Tibial nerve (tissue), 4 donors: ENCODE data around the gene CMTM7. TPM values are rescaled to one million over a fixed set of nuclear protein-coding genes. Genes with fewer than 3 reads are reported as not detected.
"Not testable (repeated sequence)": the region's sequence is repeated elsewhere in the genome, so short reads cannot be mapped to it uniquely, and the experiment has no call there.

Experiments
- DNase-seq, 2 donors: peaks; one replicate each; pipeline ENCODE4 v3.0.0-alpha.2; 2019; ENCODE audit warnings: low spot score in 2 of 2
- H3K27ac ChIP-seq, 4 donors: fragments of 200-600 bp; sonication (generic) in 3 of 4; one replicate each; pipeline ENCODE4 v1.5.1; 2017 to 2019; ENCODE audit warnings: mild to moderate bottlenecking in 1 of 4
- H3K27me3 ChIP-seq, 2 donors: fragments of 200-600 bp; sonication (generic) in 1 of 2; one replicate each; pipeline versions ENCODE4 v1.5.1 to v1.6.0; 2017 to 2019
- H3K36me3 ChIP-seq, 3 donors: fragments of 200-600 bp; sonication (generic); one replicate each; pipeline ENCODE4 v1.5.1; 2018 to 2019
- H3K4me1 ChIP-seq, 4 donors: fragments of 200-600 bp; sonication (generic) in 3 of 4; one replicate each; pipeline ENCODE4 v1.5.1; 2017 to 2019
- H3K4me3 ChIP-seq, 4 donors: fragments of 200-600 bp; sonication (generic) in 3 of 4; one replicate each; pipeline ENCODE4 v1.5.1; 2017 to 2019; ENCODE audit warnings: mild to moderate bottlenecking in 1 of 4, moderate library complexity in 1 of 4
- H3K9me3 ChIP-seq, 4 donors: fragments of 200-600 bp; sonication (generic) in 3 of 4; one replicate each; pipeline ENCODE4 v1.5.1; 2017 to 2019
- EP300 ChIP-seq, 2 donors: sonication (generic); formaldehyde crosslinking; IDR thresholded peaks; one replicate each; pipeline ENCODE4 v1.6.1; 2017; ENCODE audit warnings: antibody characterized with exemption in 2 of 2, mild to moderate bottlenecking in 1 of 2
- POLR2A ChIP-seq, 2 donors: fragments of 450-650 bp; IDR thresholded peaks; one replicate each; pipeline ENCODE4 v1.6.1; 2017; ENCODE audit warnings: antibody characterized with exemption in 2 of 2, mild to moderate bottlenecking in 2 of 2, moderate library complexity in 2 of 2
- WGBS, 2 donors: methylation state at CpG; one replicate each; pipeline ENCODE4 v1.1.5; 2018; 5-methylcytosine and 5-hydroxymethylcytosine counted together
- total RNA-seq, 4 donors: library from RNA; depleted of rRNA; stranded (reverse); fragments of >200 nt; gene quantifications; one replicate each; pipeline ENCODE4 v1.1.0, GENCODE V29; 2016
- TF ChIP-seq, protein P1 (sequence below), 5 experiments: fragments of 200-600 bp in 3 of 5; fragments of 450-650 bp in 2 of 5; sonication (generic) in 3 of 5; IDR thresholded peaks; one replicate each; pipeline ENCODE4 v1.5.1; 2016 to 2019; ENCODE audit warnings: antibody characterized with exemption in 5 of 5, mild to moderate bottlenecking in 3 of 5, moderate library complexity in 2 of 5

CMTM7 gene
- total RNA-seq, 4 donors from 2014 or later: 10.4 to 47.4 (median 19.5) TPM

DNA sequence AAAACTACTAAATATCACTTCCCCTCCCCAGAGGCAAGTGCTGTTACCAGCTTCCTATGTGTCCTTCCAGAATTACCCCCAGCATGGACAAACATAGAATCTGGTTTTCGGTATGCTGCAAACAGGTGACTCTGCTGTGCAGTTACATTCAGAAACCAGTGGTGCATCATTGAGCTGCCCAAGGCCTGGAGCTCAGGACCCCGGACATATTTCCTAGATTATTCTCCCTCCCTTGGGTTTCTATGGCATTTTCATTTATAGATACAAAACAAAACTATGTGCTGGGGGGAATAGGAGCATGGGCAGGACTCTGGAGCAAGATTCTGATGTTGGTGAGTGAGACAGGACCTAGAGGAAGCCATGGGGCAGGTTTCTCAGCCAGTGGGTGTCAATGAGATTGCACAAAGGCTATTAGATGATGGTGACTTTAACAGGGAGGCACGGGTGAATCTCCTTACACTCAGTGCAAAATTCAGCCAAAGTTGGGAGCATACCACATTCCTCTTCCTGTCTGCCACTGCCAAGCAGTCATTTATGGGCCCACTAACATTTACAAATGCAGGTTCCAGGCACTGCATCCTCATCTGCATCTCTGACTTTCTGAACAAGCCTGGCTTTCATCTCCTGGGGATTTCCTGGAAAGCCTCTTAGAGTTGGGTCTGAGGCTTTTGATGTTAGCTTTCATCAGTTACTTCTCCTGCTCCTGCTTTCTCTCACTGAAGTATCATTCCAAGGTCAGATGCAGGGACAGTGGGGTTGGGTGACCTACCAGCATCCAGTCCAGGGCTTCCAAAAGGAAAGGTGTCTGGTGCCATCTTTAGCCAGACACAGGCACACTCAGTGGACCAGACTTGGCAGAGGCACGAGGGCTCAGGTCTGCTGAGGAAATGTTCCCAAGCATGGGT, 44.5 kb downstream of the CMTM7 start:
- TF ChIP-seq POLR2A (IDR thresholded peaks at IDR 0.05): no peak
- TF ChIP-seq, protein P1, sequence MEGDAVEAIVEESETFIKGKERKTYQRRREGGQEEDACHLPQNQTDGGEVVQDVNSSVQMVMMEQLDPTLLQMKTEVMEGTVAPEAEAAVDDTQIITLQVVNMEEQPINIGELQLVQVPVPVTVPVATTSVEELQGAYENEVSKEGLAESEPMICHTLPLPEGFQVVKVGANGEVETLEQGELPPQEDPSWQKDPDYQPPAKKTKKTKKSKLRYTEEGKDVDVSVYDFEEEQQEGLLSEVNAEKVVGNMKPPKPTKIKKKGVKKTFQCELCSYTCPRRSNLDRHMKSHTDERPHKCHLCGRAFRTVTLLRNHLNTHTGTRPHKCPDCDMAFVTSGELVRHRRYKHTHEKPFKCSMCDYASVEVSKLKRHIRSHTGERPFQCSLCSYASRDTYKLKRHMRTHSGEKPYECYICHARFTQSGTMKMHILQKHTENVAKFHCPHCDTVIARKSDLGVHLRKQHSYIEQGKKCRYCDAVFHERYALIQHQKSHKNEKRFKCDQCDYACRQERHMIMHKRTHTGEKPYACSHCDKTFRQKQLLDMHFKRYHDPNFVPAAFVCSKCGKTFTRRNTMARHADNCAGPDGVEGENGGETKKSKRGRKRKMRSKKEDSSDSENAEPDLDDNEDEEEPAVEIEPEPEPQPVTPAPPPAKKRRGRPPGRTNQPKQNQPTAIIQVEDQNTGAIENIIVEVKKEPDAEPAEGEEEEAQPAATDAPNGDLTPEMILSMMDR (IDR thresholded peaks at IDR 0.05): no peak
- no peak for TF ChIP-seq EP300 (IDR thresholded peaks at IDR 0.05)
- no peak for DNase-seq
- 63 to 76% methylated on average over 4 of the region's 4 CpGs for WGBS, 2 donors

DNA sequence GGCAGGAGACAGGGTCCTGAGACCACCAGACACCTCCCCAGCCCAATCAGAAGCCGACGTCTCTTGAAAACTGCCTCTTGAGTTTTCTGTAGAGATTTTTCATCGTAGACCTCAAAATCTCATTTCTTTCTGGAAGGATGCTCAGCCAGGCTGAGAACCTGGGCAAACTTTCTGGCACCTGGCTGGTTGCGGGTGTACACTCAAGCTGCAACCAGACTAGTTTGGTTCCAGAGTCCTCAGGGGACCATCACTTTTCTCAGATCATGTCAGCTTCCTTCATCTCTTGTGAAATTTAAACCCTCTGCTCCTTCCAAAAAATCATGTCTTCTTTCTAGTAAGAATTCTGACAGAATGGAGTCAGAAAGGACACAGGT, 45.1 kb downstream of the CMTM7 start:
- no peak overlapping the region for H3K4me3 ChIP-seq
- H3K27ac ChIP-seq: no peak overlapping the region
- TF ChIP-seq EP300 (IDR thresholded peaks at IDR 0.05) (no peak), POLR2A (IDR thresholded peaks at IDR 0.05) (no peak)
- TF ChIP-seq, protein P1 (IDR thresholded peaks at IDR 0.05): no peak
- peaks cover 0 to 3% (median 0%) of the 10 kb centered on the region in 3 donors for H3K36me3 ChIP-seq
- no peak for DNase-seq
- no peaks in the 10 kb centered on the region for H3K27me3 ChIP-seq
- peaks cover 0 to 12% (median 4%) of the 10 kb centered on the region in 4 donors for H3K4me1 ChIP-seq
- WGBS, 2 donors: 99 to 100% methylated on average over 4 of the region's 4 CpGs
- H3K9me3 ChIP-seq: no peaks in the 10 kb centered on the region

More for the DNA sequence above, 44.5 kb downstream of the CMTM7 start:
- Histone ChIP-seq H3K27ac (no peak overlapping the region), H3K36me3 (no peaks in the 10 kb centered on the region), H3K9me3 (no peaks in the 10 kb centered on the region), H3K27me3 (no peaks in the 10 kb centered on the region), H3K4me1 (peaks cover 0 to 12% (median 4%) of the 10 kb centered on the region in 4 donors), H3K4me3 (no peak overlapping the region)

DNA sequence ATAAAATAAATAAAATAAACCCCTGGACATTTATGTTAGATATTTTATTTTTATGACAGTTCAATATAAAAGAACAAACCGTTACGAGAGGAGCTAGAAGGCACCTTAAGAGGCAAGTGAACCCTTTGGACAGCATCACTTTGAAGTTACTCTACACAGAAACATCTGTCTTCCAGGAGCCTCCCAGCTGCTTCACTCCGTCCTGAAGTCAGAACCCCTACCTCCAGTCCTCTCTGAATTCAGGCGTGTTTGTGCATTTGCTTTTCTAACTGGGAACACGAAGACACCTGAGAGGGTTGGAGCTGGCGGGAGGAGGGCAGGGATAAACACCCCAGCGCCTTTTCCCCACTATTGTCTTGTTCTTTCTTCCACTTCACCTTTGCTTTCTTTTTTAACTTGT, 46.2 kb downstream of the CMTM7 start:
- 88 to 95% methylated on average over 7 of the region's 7 CpGs for WGBS, 2 donors
- Histone ChIP-seq H3K36me3 (peaks cover 0 to 13% (median 0%) of the 10 kb centered on the region in 3 donors), H3K4me3 (no peak overlapping the region), H3K27ac (no peak overlapping the region), H3K9me3 (no peaks in the 10 kb centered on the region), H3K27me3 (no peaks in the 10 kb centered on the region), H3K4me1 (peaks cover 0 to 12% (median 0%) of the 10 kb centered on the region in 4 donors)
- TF ChIP-seq, protein P1 (IDR thresholded peaks at IDR 0.05): no peak
- TF ChIP-seq EP300 (IDR thresholded peaks at IDR 0.05) (no peak), POLR2A (IDR thresholded peaks at IDR 0.05) (no peak)
- DNase-seq: no peak

DNA sequence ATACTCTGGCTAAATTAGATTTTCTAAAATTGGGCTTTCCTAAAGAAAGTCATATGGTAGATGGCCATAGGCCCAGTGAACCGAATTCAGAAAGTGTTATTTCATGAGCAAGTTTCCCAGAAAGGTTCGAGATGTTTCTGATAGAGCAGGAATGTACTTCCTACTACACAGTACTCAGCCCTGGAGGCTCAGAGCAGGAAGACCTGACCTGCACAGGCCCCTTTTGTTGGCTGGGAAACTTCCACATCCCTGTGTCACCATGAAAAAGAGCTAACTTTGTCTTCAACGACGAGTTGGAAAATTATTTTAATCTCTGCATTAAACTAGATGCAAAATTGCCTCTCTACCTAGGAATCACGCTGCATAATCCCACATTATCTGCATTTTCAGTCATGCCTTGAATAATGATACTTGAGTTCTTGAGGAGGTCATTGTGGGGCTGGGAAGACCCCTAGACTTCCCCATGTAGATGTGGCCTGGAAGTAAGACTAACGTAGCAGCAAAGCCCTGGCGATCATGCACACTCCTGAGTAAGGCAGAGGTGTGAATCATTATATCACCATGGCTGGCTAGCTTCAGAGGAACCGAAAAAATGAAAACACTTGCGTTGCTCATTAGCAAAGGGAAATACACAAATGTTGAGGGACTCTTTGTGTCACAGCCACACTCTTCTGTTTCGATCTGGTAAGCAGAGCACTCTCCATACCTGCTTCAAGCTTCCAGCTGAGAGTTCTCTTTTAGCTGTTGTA, 47.1 kb downstream of the CMTM7 start:
- H3K27ac ChIP-seq: peak overlapping the region in 1 of 4 donors; percentile 32
- WGBS, 2 donors: 78 to 79% methylated on average over 10 of the region's 10 CpGs
- DNase-seq: no peak

GRCh38 chr3:32439421-32439820, 47.8 kb downstream of the CMTM7 start:
- Histone ChIP-seq H3K4me1 (peaks cover 0 to 12% (median 0%) of the 10 kb centered on the region in 4 donors), H3K36me3 (peaks cover 0 to 26% (median 0%) of the 10 kb centered on the region in 3 donors), H3K27ac (peak overlapping the region in 1 of 4 donors; percentile 32)
- H3K4me3 ChIP-seq, H3K27me3 ChIP-seq, DNase-seq, H3K9me3 ChIP-seq: not testable (repeated sequence)
- WGBS, 2 donors: 97% methylated on average over 4 of the region's 4 CpGs

More for the DNA sequence above, 47.1 kb downstream of the CMTM7 start:
- no peak for TF ChIP-seq EP300 (IDR thresholded peaks at IDR 0.05)
- TF ChIP-seq, protein P1 (IDR thresholded peaks at IDR 0.05): no peak
- TF ChIP-seq POLR2A (IDR thresholded peaks at IDR 0.05): no peak
- H3K4me1 ChIP-seq: peaks cover 0 to 12% (median 0%) of the 10 kb centered on the region in 4 donors
- no peak overlapping the region for H3K4me3 ChIP-seq
- peaks cover 0 to 21% (median 0%) of the 10 kb centered on the region in 3 donors for H3K36me3 ChIP-seq
- H3K27me3 ChIP-seq: no peaks in the 10 kb centered on the region
- no peaks in the 10 kb centered on the region for H3K9me3 ChIP-seq
